NK-92 (cell line): ENCODE measurements around the gene USP1.

Experiments used
- DNase-seq: peaks from one replicate; lab custom pipeline; 2025; ENCODE audit not compliant: unreplicated experiment; lab: John Stamatoyannopoulos, UW

The USP1 gene

DNA sequence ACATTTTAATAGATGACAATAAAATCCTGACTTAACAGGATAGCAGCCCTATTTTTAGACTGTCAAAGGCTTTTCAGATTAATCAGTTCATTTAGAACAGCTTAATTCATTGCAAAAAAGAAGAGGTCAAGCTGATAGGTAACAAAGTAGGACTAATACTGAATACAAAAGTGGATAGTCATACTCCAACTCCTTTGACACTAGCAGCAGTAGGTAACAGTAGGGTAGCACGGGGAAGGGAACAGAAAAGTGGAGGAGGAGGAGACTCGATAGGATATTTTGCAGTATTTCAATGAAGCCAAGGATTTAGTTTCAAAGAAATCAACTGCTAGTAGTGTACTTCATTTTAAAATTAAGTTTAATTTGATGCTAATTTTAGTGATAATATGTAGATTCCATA lies 51.1 kb downstream of the USP1 start:
- no peak for DNase-seq

- no peak for DNase-seq
Measured at GRCh38 chr1:62492521-62492920, 55.7 kb downstream of the USP1 start.

DNA sequence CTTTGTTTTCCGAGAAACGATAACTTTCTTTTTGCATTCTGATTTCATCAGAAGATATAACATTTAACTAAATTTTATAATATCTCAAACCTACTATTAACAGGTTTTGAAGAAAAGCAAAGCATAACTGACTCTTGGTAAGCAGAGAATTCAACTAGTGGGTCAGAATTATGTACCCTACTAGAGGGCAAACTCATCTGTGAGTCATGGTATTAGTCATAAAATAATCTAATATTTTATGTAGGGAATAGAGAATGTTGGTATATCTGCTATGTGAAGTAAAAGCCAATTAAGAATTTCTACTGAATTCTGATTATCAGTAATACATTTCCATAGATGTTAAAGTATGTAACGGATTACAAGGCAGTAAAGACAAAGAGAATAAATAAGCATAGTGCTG lies 56.8 kb downstream of the USP1 start:
- DNase-seq: no peak

DNA sequence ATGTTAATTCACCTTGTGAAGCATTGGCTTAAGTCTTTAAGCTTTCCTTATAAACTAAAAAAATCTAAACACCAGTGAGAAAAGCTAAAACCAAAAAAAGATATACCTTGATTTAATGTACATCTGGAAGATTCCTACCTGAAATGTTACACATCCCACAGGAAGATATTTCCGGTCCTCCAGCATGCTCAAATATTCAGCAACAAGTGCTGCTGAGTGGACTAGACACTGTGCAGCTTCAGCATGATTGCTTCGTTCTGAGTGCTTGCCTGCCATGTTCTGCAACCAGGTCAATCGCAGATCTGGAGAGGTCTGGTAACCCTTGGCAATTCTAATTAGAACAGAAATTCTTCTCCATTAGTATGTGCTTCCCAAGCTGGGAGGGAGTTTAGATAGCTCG lies 57.3 kb downstream of the USP1 start:
- DNase-seq: no peak

GRCh38 chr1:62500210-62500609 lies 63.4 kb downstream of the USP1 start:
- no peak for DNase-seq
